ENCODE data around the gene DBN1. TPM values are rescaled to one million over a fixed set of nuclear protein-coding genes. Genes with fewer than 3 reads are reported as not detected.
A peak's percentile ranks its signal among the peaks of the same experiment; 100 is the strongest.

DBN1 gene
- total and polyA plus RNA-seq, 2 experiments from 2014 or later: 163 to 257 TPM

- Histone ChIP-seq H3K27me3 (replicated peaks; ENCODE audit: insufficient read depth) (no peaks in the 10 kb centered on the region), H3K4me1 (ENCODE audit: insufficient read depth) (peaks cover 17% of the 10 kb centered on the region), H3K9ac (peak within 1 kb of the TSS; percentile 85), H3K4me2 (ENCODE audit: unreplicated experiment) (peak within 1 kb of the TSS; percentile 76), H3K27ac (peak within 1 kb of the TSS; percentile 72), H3K4me3 (peak within 1 kb of the TSS; percentile 87), H3F3A (ENCODE audit: insufficient read depth) (peaks cover 8% of the 10 kb centered on the region; the same call in 1 of the 2 replicates), H2AFZ (peak within 1 kb of the TSS; percentile 48), H4K20me1 (ENCODE audit: insufficient read depth) (no peaks in the 10 kb centered on the region), H3K79me2 (ENCODE audit: insufficient read depth) (peaks cover 46% of the 10 kb centered on the region), H3K36me3 (ENCODE audit: low read depth) (peaks cover 22% of the 10 kb centered on the region), H3K9me2 (ENCODE audit: insufficient read depth) (no peaks in the 10 kb centered on the region), H3K9me3 (ENCODE audit: low read depth) (no peaks in the 10 kb centered on the region)
- in situ Hi-C loops (cut with MboI): no loop called here
- no peak for TF ChIP-seq EZH2phosphoT487 (IDR thresholded peaks at IDR 0.05; ENCODE audit: insufficient read depth, low read depth)
- no peak for TF ChIP-seq EZH2 (IDR thresholded peaks at IDR 0.05; ENCODE audit: insufficient read depth, poor library complexity, severe bottlenecking)
- WGBS, 2 experiments (ENCODE audit: low coverage in 1 of 2, low lambda C conversion rate in 2 of 2, missing lambda C conversion rate in 2 of 2): 0 to 1% methylated on average over 83 to 88 of the region's 96 CpGs
- DNase-seq: peak; percentile 99
These were observed 43.5 kb upstream of the DBN1 start, which contains the start of gene DDX41 for GRCh38 chr5:177516601-177517568. TSS of gene DDX41 (minus strand) at chr5:177516961. CDS start at chr5:177516945, 16 bp downstream.

- H3K27me3 ChIP-seq (replicated peaks; ENCODE audit: insufficient read depth): no peaks in the 10 kb centered on the region
- H3K27ac ChIP-seq: no peak overlapping the region; the same call in 1 of the 2 replicates
- 91 to 93% methylated on average over 7 of the region's 7 CpGs for WGBS, 2 experiments (ENCODE audit: low coverage in 1 of 2, low lambda C conversion rate in 2 of 2, missing lambda C conversion rate in 2 of 2)
- H3F3A ChIP-seq (ENCODE audit: insufficient read depth): peaks cover 8% of the 10 kb centered on the region; the same call in 1 of the 2 replicates
- H3K4me3 ChIP-seq: peak overlapping the region; percentile 87
- H3K4me1 ChIP-seq (ENCODE audit: insufficient read depth): peaks cover 17% of the 10 kb centered on the region
- peak overlapping the region; percentile 76 for H3K4me2 ChIP-seq (ENCODE audit: unreplicated experiment)
- TF ChIP-seq EZH2 (IDR thresholded peaks at IDR 0.05; ENCODE audit: insufficient read depth, poor library complexity, severe bottlenecking): no peak
- TF ChIP-seq EZH2phosphoT487 (IDR thresholded peaks at IDR 0.05; ENCODE audit: insufficient read depth, low read depth): no peak
- no peak for DNase-seq
- H3K36me3 ChIP-seq (ENCODE audit: low read depth): peaks cover 22% of the 10 kb centered on the region
- H3K9me3 ChIP-seq (ENCODE audit: low read depth): no peaks in the 10 kb centered on the region
- no peaks in the 10 kb centered on the region for H4K20me1 ChIP-seq (ENCODE audit: insufficient read depth)
- peaks cover 45% of the 10 kb centered on the region for H3K79me2 ChIP-seq (ENCODE audit: insufficient read depth)
- in situ Hi-C loops (cut with MboI): no loop called here
- H3K9ac ChIP-seq: peak overlapping the region; percentile 85
- H3K9me2 ChIP-seq (ENCODE audit: insufficient read depth): no peaks in the 10 kb centered on the region
- no peak overlapping the region for H2AFZ ChIP-seq
These were observed 42.1 kb upstream of the DBN1 start for GRCh38 chr5:177515580-177515979.

GRCh38 chr5:177514541-177514940 lies 41.1 kb upstream of the DBN1 start:
- Histone ChIP-seq H3K9me2 (ENCODE audit: insufficient read depth) (no peaks in the 10 kb centered on the region), H3F3A (ENCODE audit: insufficient read depth) (peaks cover 8% of the 10 kb centered on the region; the same call in 1 of the 2 replicates), H3K79me2 (ENCODE audit: insufficient read depth) (peaks cover 35% of the 10 kb centered on the region), H3K9me3 (ENCODE audit: low read depth) (no peaks in the 10 kb centered on the region), H3K9ac (peak overlapping the region; percentile 85; the same call in 1 of the 2 replicates), H3K27ac (no peak overlapping the region), H3K4me3 (no peak overlapping the region), H4K20me1 (ENCODE audit: insufficient read depth) (no peaks in the 10 kb centered on the region), H3K4me2 (ENCODE audit: unreplicated experiment) (no peak overlapping the region), H3K36me3 (ENCODE audit: low read depth) (peaks cover 14% of the 10 kb centered on the region), H3K27me3 (replicated peaks; ENCODE audit: insufficient read depth) (no peaks in the 10 kb centered on the region), H3K4me1 (ENCODE audit: insufficient read depth) (peaks cover 17% of the 10 kb centered on the region), H2AFZ (no peak overlapping the region)
- TF ChIP-seq EZH2 (IDR thresholded peaks at IDR 0.05; ENCODE audit: insufficient read depth, poor library complexity, severe bottlenecking) (no peak), EZH2phosphoT487 (IDR thresholded peaks at IDR 0.05; ENCODE audit: insufficient read depth, low read depth) (no peak)
- DNase-seq: no peak
- WGBS, 2 experiments (ENCODE audit: low coverage in 1 of 2, low lambda C conversion rate in 2 of 2, missing lambda C conversion rate in 2 of 2): 85 to 93% methylated on average over 11 of the region's 11 CpGs
- in situ Hi-C loops (cut with MboI): no loop called here

GRCh38 chr5:177513500-177513899 lies 40.1 kb upstream of the DBN1 start:
- peaks cover 27% of the 10 kb centered on the region for H3K79me2 ChIP-seq (ENCODE audit: insufficient read depth)
- no peak for TF ChIP-seq EZH2phosphoT487 (IDR thresholded peaks at IDR 0.05; ENCODE audit: insufficient read depth, low read depth)
- TF ChIP-seq EZH2 (IDR thresholded peaks at IDR 0.05; ENCODE audit: insufficient read depth, poor library complexity, severe bottlenecking): no peak
- WGBS, 2 experiments (ENCODE audit: low coverage in 1 of 2, low lambda C conversion rate in 2 of 2, missing lambda C conversion rate in 2 of 2): 97% methylated on average over 14 to 15 of the region's 15 CpGs

More at GRCh38 chr5:177513500-177513899, 40.1 kb upstream of the DBN1 start:
- peaks cover 11% of the 10 kb centered on the region for H3K4me1 ChIP-seq (ENCODE audit: insufficient read depth)
- no peaks in the 10 kb centered on the region for H3K27me3 ChIP-seq (replicated peaks; ENCODE audit: insufficient read depth)
- no peak overlapping the region for H3K4me2 ChIP-seq (ENCODE audit: unreplicated experiment)
- H3K36me3 ChIP-seq (ENCODE audit: low read depth): peaks cover 9% of the 10 kb centered on the region; the same call in 1 of the 2 replicates
- no peak for DNase-seq
- H3F3A ChIP-seq (ENCODE audit: insufficient read depth): no peaks in the 10 kb centered on the region
- H3K4me3 ChIP-seq: no peak overlapping the region
- in situ Hi-C loops (cut with MboI): no loop called here
- no peak overlapping the region for H2AFZ ChIP-seq
- no peak overlapping the region for H3K9ac ChIP-seq
- no peak overlapping the region for H3K27ac ChIP-seq
- no peaks in the 10 kb centered on the region for H4K20me1 ChIP-seq (ENCODE audit: insufficient read depth)
- H3K9me2 ChIP-seq (ENCODE audit: insufficient read depth): no peaks in the 10 kb centered on the region
- no peaks in the 10 kb centered on the region for H3K9me3 ChIP-seq (ENCODE audit: low read depth)

All from GM23248 (cell line).